HG02623 (cell line): Measurements from ENCODE around the gene HDAC5.
"Not testable (repeated sequence)": the region's sequence is repeated elsewhere in the genome, so short reads cannot be mapped to it uniquely, and the experiment has no call there.

ENCODE experiments used
- ATAC-seq: cut with Tn5 transposase; IDR thresholded peaks from one replicate; pipeline ENCODE4 v1.9.1; 2021; ENCODE audit warnings: moderate library complexity; ENCODE audit not compliant: unreplicated experiment

Gene HDAC5

DNA sequence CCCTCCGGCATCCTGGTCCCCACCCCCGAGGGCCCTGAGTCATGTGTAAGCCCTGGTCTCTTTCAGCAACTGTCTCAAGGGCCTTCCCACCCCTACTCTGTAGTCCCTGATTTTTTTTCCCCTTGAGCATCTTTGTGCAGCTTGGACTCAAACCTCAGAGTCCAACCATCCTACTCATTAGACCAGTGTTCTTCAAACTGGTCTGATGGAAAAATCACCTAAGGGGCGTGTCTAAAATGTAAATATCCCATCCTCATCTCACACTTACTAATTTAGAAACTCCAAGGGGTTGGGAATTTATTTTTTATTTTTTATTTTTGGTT, 52.3 kb downstream of the HDAC5 start:
- no peak for ATAC-seq

GRCh38 chr17:44070455-44071197, 52.8 kb downstream of the HDAC5 start, which contains the start of gene G6PC3:
TSS of gene G6PC3 (plus strand) at chr17:44070735. CDS start at chr17:44070966, 231 bp downstream.
- ATAC-seq: peak; percentile 69

DNA sequence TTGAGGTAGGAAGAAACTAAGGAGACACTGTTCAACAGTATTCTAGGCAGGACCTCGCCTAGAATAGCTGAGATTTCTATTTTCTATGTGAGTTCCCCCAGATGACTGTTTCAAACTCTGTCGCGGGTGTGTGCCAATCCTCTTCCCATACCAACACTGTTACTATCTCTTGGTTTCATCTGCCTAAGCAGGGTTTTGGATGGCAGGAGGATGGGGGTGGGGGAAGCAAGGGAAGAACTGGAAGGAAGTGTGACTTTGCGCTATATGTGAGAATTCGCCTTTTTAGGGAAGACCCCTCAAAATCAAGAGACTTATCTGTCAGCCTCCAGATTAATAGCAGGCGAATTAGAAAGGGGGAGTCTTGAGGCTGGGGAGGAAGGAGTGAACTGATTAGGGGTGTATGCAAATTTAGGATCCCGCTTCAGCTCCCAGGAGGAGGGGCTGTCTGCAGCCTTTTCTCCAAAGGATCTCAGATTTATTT, 53.4 kb downstream of the HDAC5 start:
- ATAC-seq: no peak

- ATAC-seq: no peak
Observed at GRCh38 chr17:44067545-44067940, 55.9 kb downstream of the HDAC5 start.

GRCh38 chr17:44066204-44066930, 57.1 kb downstream of the HDAC5 start, which contains the start of gene LSM12:
TSS of gene LSM12 (minus strand) at chr17:44066671. CDS start at chr17:44066587, 84 bp downstream.
- ATAC-seq: peak; percentile 61

GRCh38 chr17:44065668-44066203, 57.7 kb downstream of the HDAC5 start:
- ATAC-seq: no peak

DNA sequence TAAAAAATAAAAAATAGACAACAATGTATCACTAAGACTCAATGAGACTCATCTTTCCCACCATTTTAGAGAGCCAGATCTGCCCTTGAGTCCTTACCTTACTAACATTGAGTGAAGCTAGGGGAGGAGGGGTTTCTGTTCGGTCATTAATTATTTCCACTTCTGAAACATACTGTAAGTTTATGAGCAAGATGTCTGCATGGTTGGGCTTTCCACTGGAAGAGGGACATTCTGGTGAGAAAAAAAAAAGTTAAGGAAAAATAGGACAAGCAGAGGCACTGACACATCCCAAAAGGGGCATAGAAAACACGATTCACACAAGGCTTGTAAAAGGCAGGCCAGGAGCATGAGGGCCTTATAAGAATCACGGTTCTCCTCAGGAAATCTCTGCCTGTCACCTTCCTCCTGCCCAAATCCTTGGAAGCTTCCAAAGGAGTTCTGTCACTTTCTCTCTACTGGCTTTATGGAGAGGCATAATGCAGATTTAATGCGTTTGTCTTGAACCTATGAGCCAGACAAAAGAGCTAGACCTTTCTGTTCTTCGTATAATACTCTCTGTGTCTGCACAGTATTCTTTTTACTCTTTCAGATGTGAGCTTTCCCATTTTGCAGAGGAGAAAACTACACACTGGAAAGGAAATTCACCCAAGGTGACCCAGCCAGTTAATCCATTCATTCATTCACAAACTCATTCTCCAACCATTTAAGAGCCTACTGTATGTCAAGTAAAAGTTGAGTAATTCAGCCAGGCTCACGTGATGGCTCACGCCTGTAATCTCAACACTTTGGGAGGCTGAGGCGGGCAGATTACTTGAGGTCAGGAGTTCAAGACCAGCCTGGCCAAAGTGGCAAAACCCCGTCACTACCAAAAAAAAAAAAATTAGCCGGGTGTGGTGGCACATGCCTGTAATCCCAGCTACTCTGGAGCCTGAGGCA, 59.5 kb downstream of the HDAC5 start:
- ATAC-seq: no peak

DNA sequence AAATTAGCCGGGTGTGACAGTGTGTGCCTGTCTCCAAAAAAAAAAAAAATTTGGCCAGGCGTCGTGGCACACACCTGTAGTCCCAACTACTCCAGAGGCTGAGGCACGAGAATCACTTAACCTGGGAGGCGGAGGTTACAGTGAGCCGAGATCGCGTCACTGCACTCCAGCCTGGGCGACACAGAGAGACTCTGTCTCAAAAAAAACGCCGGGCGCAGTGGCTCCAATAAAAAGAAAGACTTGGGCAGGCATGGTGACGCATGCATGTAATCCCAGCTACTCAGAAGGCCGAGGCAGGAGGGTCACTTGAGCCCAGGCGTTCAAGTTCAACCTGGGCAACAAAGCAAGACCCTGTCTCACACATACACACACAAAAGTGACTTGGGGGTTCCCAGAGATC, 60.6 kb downstream of the HDAC5 start:
- no peak for ATAC-seq

- no peak for ATAC-seq
Observed at GRCh38 chr17:44061446-44061845, 62.0 kb downstream of the HDAC5 start.

- no peak for ATAC-seq
Observed at GRCh38 chr17:44059101-44059892, 64.1 kb downstream of the HDAC5 start.

DNA sequence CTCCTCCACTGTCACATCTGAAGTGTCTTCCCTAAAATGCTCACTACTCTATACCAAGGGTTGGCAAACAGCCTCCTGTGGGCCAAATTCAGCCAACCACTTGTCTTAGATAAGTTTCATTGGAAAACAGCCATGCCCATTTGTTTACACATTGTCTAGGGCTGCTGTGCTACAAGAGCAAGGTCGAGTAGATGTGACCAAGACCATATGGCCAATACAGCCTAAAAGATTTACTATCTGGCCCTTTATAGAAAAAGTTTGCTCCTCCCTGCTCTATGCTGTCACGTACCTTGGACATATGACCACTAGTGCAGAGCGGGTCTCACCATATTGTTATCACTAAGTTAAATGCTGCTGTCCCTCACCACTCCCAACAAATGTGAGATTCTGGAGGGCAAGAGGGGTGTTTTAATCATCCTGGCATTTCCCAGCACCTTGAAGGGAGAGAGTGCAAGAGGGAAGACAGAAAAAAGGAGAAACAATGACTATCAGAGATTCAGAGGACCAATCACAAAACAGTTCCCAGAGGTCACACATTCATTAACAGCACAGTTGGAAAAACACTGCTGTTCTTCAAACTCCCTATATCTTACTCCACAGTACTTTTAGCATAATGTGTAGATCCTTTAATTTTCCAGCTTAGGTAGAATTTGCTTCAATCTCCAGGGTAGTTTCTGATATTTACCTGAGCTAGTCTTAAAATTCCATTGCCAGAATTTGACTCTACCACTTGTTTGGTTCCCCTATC, 70.1 kb downstream of the HDAC5 start:
- ATAC-seq: no peak

DNA sequence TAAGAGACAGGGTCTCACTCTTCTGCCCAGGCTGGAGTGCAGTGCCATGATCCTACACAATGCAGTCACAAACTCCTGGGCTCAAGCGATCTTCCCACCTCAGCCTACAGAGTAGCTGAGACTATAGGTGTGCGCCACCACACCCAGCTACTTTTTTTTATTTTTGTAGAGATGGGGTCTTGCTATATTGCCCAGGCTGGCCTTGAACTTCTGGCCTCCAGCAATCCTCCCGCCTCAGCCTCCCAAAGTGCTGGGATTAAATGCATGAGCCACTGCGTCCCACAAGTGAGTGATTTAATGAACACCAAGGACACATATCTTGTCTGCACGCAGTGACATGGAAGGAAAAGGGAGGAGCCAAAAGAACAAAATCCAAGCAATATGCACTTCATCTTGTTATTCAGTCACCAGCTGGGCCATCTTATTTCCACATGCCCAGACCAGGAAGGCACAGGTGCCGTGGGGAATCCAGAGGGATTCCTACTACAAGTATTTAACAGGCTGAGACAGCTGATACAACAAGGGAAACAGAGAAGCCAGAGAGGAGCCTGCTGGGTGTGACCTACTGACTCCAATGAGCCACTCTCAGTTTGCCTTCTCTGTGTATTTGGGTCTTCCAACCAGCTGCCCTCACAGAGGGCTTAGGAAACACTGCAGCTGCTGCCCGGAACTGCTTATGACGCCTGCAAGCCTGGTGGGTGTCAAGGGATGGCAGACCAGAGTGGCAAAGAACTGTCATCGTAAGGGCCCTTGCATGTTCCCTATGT, 74.0 kb downstream of the HDAC5 start:
- ATAC-seq: no peak

DNA sequence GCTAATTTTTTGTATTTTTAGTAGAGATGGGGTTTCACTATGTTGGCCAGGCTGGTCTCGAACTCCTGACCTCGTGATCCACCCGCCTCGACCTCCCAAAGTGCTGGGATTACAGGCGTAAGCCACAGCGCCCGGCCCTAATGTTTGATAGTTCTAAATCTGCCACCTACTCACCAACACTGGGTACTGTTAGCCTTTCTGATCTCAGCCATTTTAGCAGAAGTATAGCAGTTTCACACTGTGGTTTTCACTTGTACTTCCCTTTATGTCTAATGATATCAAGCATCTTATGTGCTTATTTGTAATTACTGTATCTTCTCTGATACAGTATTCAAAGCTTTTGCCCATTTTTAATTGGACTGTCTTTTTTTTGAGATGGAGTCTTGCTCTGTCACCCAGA, 76.5 kb downstream of the HDAC5 start:
- not testable (repeated sequence) for ATAC-seq

DNA sequence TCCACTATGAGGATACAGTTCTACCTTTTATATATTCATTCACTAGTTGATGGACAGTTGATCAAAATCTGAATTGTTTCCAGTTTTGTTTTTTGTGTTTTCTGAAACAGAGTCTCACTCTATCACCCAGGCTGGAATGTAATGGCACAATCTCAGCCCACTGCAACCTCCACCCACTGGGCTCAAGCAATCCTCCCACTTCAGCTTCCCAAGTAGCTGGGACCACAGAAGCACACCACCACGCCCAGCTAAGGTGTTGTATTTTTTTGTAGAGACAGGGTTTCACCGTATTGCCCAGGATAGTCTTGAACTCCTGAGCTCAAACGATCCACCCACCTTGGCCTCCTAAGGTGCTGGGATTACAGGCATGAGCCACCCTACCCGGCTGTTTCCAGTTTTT, 78.0 kb downstream of the HDAC5 start:
- ATAC-seq: no peak

GRCh38 chr17:44044071-44044470, 79.4 kb downstream of the HDAC5 start:
- no peak for ATAC-seq

DNA sequence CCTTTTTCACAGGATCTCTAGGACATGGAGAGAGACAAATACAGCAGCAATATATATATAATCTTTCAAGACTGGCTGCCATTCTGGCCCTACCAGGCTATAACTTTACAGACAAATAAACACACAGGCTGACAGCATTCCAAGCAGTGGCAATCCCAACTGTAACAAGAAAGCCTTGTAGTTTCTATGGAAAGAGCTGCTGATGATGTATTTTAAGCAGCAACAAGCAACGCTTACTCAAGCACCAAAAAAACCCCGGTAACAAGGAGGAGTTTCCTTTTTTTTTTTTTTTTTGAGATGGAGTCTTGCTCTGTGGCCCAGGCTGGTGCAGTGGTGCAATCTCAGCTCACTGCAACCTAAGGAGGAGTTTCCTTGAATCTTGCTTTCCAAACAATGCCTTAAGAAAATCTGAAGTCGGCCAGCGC, 80.2 kb downstream of the HDAC5 start:
- no peak for ATAC-seq

GRCh38 chr17:44039829-44040635, 83.4 kb downstream of the HDAC5 start:
- no peak for ATAC-seq

GRCh38 chr17:44038604-44039011, 84.8 kb downstream of the HDAC5 start:
- ATAC-seq: no peak
